Spleen (tissue), 7 donors: ENCODE results near the gene POLR3E.

ENCODE experiments used
- POLR2AphosphoS5 ChIP-seq, 3 donors: sonication (generic); formaldehyde crosslinking; IDR thresholded peaks; one replicate each; pipeline ENCODE4 v1.5.1; 2017; ENCODE audit warnings: antibody characterized with exemption in 3 of 3
- TF ChIP-seq, protein P1 (sequence below), 11 experiments: fragments of 200-600 bp in 7 of 11; fragments of 450-650 bp in 4 of 11; sonication (generic) in 4 of 11; IDR thresholded peaks in 8 of 11; conservative IDR thresholded peaks in 3 of 11; 1 replicate in 7 of 11; 2 replicates in 4 of 11; pipeline versions ENCODE4 v1.4.0 to v1.8.0; 2016 to 2021; ENCODE audit warnings: antibody characterized with exemption in 11 of 11, inconsistent platforms in 4 of 11, mild to moderate bottlenecking in 1 of 11
- donor health status: DM: no; HTN: no; CAD: no; lungs with moderate emphysema.
- donor health status: DM: no; HTN: no; CAD: no.
- donor health status: DM: no; HTN: no; CAD: no.

DNA sequence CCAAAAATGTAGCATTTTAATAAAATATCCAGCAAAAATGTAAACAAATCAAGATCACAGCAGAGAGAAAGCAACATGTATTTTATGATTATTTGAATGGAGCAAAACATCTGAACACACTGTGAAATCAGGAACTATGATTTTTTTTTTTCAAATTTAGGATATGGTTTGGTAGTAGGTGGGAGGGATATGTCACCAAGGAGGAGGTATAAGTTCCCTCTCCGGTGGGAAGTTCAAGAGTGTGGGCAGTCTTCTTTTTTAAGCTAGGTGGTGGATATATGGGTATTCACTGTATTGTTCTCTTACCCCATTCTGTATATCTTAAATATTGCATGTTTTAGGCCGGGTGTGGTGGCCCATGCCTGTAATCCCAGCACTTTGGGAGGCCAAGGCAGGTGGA lies 67.0 kb downstream of the POLR3E start:
- TF ChIP-seq, protein P1, sequence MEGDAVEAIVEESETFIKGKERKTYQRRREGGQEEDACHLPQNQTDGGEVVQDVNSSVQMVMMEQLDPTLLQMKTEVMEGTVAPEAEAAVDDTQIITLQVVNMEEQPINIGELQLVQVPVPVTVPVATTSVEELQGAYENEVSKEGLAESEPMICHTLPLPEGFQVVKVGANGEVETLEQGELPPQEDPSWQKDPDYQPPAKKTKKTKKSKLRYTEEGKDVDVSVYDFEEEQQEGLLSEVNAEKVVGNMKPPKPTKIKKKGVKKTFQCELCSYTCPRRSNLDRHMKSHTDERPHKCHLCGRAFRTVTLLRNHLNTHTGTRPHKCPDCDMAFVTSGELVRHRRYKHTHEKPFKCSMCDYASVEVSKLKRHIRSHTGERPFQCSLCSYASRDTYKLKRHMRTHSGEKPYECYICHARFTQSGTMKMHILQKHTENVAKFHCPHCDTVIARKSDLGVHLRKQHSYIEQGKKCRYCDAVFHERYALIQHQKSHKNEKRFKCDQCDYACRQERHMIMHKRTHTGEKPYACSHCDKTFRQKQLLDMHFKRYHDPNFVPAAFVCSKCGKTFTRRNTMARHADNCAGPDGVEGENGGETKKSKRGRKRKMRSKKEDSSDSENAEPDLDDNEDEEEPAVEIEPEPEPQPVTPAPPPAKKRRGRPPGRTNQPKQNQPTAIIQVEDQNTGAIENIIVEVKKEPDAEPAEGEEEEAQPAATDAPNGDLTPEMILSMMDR (IDR thresholded peaks at IDR 0.05 in 8 of 11, conservative IDR thresholded peaks at IDR 0.05 in 3 of 11): no peak
- no peak for TF ChIP-seq POLR2AphosphoS5 (IDR thresholded peaks at IDR 0.05)
